GM18873 (cell line): Measurements from ENCODE around the gene OR10A6.

Source experiments
- ATAC-seq: cut with Tn5 transposase; IDR thresholded peaks from one replicate; pipeline ENCODE4 v1.9.1; 2021; ENCODE audit warnings: mild to moderate bottlenecking, moderate library complexity, moderate number of reproducible peaks; ENCODE audit not compliant: unreplicated experiment, low FRiP score

OR10A6 gene

DNA sequence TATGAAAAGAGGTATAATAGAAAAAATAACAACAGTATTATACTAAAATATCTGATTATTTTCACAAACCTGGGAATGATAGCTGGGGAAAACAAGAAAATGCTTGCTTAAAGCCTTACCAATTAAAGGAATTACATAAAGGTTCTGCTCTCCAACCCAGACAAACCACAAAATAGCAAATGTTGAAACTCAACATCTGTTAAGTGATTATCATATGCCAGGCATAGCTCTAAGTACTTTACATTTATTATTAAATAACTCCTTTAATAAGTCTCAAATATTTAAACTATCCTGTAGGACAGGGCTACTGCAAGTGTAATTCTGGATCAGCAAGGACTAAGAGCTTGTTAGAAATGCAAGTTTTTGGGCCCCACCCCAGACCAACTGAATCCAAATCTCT lies 20.1 kb downstream of the OR10A6 start:
- no peak for ATAC-seq

DNA sequence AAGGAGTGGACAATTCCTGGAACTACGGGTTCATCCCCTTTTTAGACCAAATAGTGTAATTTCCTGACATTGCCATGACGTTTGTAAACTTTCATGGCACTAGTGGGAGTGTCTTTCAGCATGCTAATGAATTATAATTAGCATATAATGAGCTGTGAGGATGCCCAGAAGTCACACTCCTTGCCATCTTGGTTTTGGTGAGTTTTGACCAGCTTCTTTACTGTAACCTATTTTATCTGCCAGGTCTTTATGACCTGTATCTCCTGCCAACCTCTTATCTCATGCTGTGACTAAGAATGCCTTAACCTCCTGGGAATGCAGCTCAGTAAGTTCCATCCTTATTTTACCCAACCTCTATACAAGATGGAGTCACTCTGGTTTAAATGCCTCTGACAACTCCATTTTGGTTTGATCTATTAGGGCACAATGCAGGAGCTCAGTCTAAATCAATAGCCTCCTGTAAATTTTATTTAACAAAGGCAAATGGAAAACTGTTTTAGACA lies 20.7 kb downstream of the OR10A6 start:
- no peak for ATAC-seq

DNA sequence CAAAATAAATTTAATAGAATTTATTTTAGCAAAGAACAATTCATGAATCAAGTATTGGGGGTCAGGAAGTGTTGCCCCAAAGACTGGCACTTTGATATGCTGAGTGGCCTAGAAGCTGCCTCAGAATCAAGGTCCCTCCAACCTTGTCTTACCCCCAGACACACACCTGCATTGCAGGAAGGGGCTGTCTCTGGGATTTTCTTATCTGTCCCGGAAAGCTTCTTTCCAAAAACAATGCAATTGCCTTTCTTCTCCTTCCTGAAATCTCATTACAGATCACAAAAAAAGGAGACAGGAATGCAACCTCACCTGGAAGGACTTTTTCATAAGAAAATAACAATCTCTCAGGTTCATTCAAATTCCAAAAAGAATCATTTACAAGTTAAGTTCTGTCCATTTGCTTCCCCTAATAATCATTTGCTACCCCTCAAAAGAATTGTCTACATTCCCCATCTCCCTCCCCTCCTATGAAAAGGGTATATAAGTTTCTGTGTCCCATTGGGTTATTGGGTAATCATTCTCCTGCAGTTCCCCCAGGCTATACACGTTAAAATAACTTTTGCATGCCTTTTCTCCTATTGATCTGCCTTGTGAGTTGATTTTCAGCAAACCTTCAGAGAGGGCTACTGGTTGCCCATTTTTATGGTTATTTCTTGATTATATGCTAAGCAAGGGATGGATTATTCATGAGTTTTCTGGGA lies 21.3 kb downstream of the OR10A6 start:
- ATAC-seq, result no peak

DNA sequence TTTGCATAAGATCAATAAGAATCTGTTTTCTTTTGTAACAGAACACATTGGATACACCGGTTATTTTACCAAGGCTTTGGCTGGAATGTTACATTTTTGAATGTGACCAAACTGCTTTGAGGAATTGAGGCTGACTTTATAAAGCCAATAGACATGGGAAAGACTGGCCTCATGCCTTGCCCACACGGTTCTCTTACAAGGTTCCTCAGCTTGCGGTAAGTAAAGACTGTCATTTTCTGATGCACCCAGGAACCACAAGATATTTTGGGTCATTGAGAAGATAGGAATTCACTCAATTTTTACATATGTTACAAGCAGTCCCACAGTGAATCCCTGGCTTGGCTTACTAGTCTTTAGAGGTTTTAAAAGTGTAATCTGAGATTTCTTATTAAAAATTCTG lies 23.9 kb downstream of the OR10A6 start:
- ATAC-seq, result no peak

DNA sequence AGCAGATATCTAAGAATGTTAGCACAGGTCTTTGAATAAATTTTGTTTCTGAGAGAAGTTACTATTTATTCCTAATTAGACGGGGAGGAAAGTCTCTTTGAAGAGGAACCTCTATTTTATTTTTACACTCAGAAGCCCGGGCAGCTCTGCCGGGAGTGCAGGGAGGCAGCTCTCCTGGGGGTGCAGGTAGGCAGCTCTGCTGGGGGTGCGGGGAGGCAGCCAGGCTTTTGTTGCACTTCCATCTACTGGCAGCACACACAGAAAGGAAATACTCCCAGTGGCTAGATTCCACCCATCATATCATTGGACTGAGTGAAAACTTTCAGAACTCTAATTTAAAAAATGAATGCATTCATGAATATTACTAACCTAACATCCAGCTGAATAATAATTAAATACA lies 24.6 kb downstream of the OR10A6 start:
- no peak for ATAC-seq

DNA sequence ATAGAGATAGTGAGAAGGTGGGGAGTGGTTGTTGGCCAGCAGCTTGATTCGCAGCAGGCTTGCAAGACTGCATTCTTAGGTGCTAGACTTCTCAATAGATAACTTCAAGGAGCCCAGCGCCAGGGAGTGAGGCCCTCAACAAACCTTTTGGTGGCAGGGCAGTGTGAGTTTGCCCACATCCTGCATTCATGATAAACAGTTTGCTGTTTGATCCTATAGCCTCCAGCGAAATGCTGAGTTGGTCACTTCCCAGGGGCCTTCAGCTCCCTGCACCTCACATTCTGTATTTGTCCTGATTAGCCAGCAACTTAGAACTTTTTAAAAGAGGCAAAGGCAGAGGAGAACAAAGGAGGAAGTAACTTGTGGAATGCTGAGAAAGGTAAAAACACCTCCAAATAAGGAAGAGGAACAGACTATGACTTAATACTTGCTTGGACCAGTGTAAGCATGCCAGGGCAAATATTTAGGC lies 25.1 kb downstream of the OR10A6 start:
- no peak for ATAC-seq

DNA sequence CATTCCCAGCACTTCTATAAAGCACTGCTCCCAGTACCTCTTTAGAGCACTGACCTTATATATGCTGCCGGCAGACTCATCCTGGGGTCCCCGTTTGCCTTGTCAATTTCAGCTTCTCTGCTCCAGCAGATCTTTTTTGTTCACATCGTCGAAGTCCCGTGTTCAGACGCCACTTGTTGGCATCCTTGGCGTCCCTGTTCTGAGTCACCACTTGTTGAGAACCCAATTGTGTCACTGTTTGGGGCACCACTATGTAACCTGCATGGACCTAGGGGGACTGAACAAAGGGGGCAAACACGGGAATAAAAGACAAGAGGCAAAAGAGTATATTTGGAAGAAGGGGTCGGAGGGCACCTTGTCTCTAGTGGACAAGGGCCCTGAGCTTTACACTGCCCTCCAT lies 25.5 kb downstream of the OR10A6 start:
- no peak for ATAC-seq

DNA sequence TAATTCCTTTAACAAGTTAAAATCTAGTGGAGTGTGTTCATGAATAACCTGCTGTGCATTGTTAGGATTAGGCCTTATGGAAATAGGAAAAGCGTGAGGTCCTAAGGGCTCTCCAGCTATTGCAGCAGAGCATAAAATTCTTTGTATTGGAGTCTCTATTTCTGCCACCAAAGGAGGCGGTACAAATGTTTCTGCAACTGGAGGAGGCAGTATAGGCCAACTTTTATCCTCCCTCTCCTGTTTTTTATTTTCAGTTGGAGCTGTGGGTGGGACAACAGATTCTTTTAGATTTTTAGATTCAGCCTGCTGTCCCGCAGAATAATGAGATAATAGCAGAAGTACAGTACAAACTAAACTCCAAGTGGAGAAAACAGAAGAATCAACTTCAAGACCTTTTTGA lies 26.2 kb downstream of the OR10A6 start:
- ATAC-seq, result no peak

DNA sequence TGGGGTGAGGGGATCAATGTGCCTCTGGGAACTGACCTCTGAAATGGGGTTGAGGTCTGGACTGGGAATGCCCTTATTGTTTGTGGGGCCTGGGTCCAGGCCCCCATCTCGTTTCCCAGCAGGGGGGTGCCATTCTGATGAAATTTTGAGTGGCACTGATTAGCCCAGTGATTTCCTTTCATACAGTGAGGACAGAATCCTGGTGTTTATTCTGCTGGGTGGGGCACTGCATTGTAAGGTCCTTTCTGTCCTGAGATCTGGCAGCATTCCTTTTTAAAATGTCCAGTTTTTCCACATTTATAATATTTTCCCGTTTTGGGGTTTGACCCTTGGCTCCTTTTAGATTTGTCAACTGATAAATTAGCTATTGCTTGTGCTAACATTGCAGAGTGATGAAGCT lies 27.1 kb downstream of the OR10A6 start:
- ATAC-seq, result no peak

DNA sequence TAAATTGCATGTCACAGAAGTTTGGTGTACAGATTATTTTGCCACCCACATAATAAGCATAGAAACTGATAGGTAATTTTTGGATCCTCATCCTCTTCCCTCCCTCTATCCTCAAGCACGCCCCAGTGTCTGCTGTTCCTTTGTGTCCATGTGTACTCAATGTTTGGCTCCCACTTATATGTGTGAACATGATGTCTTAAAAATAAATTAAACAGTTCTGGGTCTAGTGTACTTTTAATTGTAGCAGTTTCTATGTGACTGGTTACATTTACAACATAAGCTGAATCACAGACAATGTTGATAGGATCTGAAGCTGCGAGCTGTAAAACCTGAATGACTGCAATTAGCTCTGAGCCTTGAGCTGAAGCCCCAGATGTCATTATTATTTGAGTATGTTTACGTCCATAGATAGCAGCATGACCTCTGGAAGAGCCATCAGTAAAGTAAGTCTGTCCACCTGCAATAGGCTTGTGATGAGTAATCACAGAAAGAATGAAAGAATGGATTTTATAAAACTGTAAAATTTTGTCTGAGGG lies 29.7 kb downstream of the OR10A6 start:
- ATAC-seq, result no peak

DNA sequence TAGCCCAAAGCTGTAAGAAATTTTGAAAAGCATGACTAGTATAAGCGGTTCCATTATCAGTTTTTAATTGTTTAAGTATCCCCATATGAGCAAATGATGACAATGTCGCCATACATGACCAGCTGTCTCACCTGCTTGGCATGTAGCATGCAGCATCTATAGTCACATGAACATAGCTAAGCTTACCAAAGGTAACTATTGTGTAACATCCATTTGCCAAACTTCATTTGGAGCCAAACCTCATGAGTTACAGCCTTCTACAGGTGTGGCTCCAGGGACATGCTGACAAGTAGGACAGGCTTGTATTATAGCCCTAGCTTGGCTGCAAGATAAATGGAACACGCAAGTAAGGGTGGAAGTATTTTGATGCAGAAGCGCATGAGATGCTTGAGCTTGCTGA lies 30.4 kb downstream of the OR10A6 start:
- no peak for ATAC-seq

DNA sequence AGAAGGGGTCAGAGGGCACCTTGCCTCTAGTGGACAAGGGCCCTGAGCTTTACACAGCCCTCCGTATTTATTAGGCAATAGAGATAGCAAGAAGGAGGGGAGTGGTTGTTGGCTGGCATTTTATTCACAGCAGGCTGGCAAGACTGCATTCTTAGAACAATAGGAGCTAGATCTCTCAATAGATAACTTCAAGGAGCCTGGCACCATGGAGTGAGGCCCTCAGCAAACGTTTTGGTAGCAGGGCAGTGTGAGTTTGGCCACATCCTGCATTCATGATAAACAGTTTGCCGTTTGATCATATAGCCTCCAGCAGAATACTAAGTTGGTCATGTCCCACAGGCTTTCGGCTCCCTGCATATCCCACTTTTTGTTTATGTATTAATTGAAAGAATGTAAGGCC lies 31.6 kb downstream of the OR10A6 start:
- no peak for ATAC-seq

DNA sequence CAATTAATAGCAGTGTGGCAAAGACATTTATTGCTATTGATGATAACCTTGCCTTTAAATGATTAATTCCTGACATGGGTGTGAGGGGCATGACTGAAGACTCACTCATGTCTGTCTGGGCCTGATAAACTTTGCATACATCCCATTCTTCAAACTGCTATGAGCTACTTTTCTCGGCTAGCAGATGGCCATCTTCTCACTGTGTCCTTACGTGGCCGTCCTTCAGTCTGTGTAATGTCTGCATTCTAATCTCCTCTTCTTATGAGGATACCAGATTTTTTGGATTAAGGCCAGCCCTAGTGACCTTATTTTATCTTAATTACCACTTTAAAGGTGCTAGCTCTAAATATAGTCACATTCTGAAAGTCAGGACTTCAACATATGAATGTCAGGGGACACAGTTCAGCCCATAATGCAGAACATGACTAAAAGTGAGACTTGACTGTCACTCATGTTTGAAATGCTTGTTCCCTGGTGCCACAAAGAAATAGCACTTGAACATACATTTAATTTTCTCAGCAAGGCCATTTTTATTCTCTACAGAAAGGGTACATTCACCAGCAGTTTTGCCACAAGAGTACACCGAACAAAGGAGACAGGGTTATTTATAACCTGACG lies 32.3 kb downstream of the OR10A6 start:
- no peak for ATAC-seq

DNA sequence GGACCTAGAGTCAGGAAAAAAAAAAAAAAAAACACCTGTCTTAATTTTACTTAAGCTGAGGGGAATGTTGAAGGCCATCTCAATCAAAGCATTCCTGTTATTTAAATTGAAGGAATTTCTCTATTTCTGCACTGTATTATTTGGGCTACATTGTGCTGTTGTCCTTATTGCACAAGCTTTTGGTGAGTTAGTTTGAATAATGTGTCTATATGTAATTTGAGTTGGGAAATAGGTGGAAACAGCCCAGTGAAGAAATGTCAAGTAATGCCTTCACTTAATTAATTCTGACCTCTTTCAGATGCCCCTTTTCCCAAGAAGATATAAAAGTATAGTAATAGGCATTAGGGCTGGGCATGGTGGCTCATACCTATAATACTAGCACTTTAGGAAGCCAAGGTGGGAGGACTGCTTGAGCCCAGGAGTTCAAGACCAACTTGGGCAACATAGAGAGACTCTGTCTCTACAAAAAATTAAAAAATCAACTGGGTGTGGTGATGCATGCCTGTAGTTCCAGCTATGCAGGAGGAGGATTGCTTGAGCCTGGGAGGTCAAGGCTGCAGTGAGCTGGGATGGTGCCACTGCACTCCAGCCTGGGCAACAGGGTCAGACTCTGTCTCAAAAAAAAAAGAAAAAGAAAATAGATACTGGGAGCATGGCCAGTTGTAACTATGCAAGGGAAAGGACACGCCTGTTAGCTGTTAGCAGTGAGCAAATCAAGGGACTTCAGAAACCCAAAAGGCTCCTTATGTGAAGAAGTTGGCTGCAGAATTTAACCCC lies 34.9 kb downstream of the OR10A6 start:
- no peak for ATAC-seq

DNA sequence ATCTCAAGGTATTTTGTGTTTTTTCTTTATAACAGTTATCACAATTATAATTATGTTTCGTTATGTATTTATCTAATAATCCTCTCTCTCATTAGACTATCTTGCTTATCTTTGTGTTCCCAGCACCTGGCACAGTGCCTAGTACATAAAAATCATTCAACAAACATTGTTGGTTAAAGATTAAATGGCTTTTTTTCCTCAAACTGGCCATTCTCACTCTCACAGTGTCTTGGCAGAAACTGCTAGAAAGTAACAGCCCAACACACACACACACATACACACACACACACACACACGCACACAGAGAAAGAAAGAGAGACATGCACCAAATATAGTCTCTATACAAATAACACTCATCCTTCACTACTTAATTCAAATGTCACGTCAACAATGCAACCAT lies 36.8 kb downstream of the OR10A6 start:
- ATAC-seq, result no peak

DNA sequence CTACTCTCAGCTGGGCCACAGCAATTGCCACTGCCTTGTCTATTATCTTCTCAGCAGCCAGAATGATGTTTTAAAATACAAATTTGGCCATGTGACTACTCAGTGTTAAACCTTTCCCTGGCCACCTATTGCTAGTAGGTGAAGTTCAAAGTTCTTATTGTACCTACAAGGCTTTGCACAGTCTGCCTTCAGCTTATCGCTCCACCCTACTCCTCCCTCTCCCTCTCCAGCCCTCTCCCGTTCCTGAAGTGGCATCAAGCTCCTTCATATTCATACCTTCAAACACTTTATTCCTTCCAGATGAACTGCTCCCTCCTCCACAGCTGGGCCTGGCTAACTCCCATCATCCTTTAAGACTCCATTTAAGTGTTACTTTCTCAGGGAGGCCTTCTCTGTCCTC lies 37.3 kb downstream of the OR10A6 start:
- ATAC-seq, result no peak

DNA sequence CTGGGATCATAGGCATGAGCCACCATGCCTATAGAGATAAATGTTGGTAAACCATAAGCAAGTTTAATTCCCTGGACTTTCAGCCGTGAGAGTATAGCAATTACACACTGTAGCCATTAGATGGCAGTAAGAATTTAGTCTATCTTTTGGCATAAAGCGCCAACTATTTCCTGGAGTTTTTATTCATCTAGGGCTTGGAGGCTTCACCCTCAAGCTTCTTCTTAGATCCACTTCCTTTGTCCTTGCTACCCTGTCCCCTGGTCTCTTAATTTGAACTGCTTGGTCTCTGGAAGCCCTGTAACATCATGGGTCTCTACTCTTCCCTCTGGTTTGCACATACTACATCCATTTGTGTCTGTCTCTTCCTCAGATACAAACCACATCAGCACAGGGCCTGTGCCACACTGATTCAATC lies 38.2 kb downstream of the OR10A6 start:
- ATAC-seq, result no peak

DNA sequence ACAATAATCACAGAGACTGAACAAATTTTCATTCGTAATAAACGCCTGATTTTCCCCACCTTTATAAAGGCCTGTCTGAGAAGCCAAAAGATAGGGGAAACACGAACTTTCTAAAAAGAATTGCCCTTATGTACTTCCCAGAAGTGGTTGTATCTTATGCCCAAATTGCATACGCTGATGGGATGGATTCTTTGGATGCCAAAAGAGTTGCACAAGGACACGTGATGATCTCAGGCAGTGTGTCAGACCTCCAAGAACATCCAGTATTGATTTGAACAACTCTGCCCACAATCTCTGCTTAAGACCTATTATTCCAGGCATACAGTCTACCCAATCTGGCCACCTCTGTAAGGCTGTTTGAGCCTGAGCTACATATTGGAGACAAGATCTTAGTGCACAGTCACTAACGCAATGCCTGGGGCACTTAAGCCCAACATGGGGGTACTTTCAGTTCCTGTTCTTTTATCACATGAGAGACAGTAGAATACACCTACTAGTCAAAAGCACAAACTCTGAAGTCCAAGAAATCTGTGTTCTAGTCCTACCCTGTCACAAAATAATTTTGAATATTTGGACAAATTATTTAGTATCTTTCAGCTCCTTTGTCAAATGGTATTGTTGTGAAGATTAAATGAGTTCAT lies 38.9 kb downstream of the OR10A6 start:
- ATAC-seq, result no peak

DNA sequence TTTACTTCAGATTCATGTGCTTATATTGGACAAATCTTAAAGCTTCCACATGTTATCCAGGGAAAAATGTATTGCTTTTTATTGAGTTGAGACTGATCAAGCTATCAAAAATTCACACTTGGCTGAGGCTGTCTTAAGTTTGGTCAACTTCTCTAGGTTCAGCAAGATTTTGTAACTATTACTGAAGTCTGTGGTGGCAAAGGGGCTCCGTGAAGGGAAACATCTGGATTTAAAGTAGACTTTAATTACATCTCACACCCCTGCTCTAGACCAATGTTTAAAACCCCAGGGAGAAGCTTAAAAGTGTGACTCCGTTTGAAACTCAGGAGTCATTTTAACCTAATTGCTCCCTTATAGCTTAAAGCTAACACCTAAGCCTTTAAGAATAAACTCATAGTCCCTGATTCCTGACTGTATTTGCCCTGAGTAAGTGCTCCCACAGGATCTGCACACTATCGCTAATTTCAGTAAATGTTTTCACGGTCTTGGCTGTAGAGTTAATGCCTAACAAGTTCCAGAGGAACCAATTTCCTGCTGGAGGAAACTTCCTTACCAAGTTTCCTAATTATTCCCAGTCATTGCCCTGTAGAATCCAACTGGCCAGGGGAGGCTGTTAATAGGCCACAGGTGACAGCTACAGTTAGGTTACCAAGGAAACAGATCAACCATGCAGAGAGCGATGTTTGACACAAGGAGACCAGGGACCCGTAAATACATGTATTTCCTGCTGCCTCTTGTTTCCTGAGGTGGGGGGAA lies 40.5 kb downstream of the OR10A6 start:
- no peak for ATAC-seq

DNA sequence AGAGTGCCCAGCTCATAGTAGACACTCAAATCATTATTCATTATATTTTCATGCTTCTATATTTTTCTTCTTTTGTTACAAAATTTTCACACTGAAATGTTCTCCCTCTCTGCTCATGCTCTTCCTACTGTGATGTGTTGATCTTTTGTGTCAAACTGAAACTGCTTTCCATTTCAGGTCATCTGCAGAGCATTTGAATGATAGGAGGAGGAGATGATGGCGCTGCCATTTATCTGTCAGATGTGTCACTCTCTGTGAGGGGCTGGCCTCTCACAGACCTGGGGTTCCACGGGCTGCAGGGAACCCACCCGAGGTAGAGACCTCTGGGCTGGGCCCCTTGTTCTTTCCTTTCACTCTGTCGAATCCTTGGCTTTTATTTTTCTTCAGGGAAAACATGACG lies 41.1 kb downstream of the OR10A6 start:
- ATAC-seq, result no peak
